Endothelial cell of umbilical vein (primary cell): ENCODE data around the gene ARSK. TPM values are rescaled to one million over a fixed set of nuclear protein-coding genes. Genes with fewer than 3 reads are reported as not detected.
A peak's percentile ranks its signal among the peaks of the same experiment; 100 is the strongest.

Experiments
- BruUV-seq: library from RNA; stranded (reverse); fragments of 400-500 nt; replicated peaks from 2 replicates; lab custom pipeline; 2021; lab: Mats Ljungman, UMichigan
- CTCF ChIA-PET: fragments of 300-600, 350-600 bp; sonication (Branson Sonifier 250); formaldehyde crosslinking; loops from one replicate; lab custom pipeline; 2021; ENCODE audit warnings: antibody characterized with exemption, inconsistent platforms; lab: Charles Lee
- POLR2A ChIA-PET: fragments of 300-600, 350-600 bp; sonication (Branson Sonifier 250); formaldehyde crosslinking; loops from one replicate; lab custom pipeline; 2021; ENCODE audit warnings: antibody characterized with exemption, inconsistent platforms; lab: Charles Lee
- DNase-seq: peaks from one replicate; pipeline ENCODE4 v3.0.0-alpha.2; 2011; ENCODE audit warnings: low read depth, low spot score
- FAIRE-seq: peaks from 2 replicates; lab custom pipeline; 2011; peaks lifted over from hg19 to GRCh38; lab: Jason Lieb, UNC
- H2AFZ ChIP-seq: 2 replicates; pipeline ENCODE4 v1.6.0; 2012; ENCODE audit warnings: low read depth, low read length, control low read depth, inconsistent platforms
- H3K27ac ChIP-seq: 2 replicates; pipeline ENCODE4 v1.5.1; 2011; ENCODE audit warnings: low read depth, mild to moderate bottlenecking, control low read depth, low read length, moderate library complexity; ENCODE audit not compliant: insufficient read depth
- H3K27me3 ChIP-seq, 2 experiments: 2 replicates each; pipeline versions ENCODE4 v1.6.0 to v1.6.1; 2011; ENCODE audit warnings: low read length in 2 of 2, mixed read lengths in 1 of 2; ENCODE audit not compliant: control insufficient read depth in 2 of 2, insufficient read depth in 2 of 2
- H3K36me3 ChIP-seq, 2 experiments: 2 replicates in 1 of 2; 3 replicates in 1 of 2; pipeline ENCODE4 v1.5.1; 2011; ENCODE audit warnings: low read length in 2 of 2, mild to moderate bottlenecking in 1 of 2, moderate library complexity in 1 of 2; ENCODE audit not compliant: control insufficient read depth in 2 of 2, insufficient read depth in 2 of 2; ENCODE audit errors: extremely low read depth in 1 of 2
- H3K4me1 ChIP-seq: 3 replicates; pipeline ENCODE4 v1.5.1; 2011; ENCODE audit warnings: mild to moderate bottlenecking, low read length; ENCODE audit not compliant: control insufficient read depth, insufficient read depth; ENCODE audit errors: extremely low read depth
- H3K4me2 ChIP-seq: 2 replicates; pipeline ENCODE4 v1.6.1; 2011; ENCODE audit warnings: low read length, control low read depth, mixed read lengths; ENCODE audit not compliant: insufficient read depth
- H3K4me3 ChIP-seq, 3 experiments: fragments of 200-600 bp in 1 of 3; sonication (generic), shearing (Covaris generic) in 1 of 3; replicated peaks in 1 of 3; 2 replicates each; pipeline ENCODE4 v1.5.1; 2011 to 2016; ENCODE audit warnings: control low read depth in 3 of 3, low read length in 3 of 3, mild to moderate bottlenecking in 2 of 3, inconsistent platforms in 1 of 3, low read depth in 1 of 3, moderate library complexity in 1 of 3; ENCODE audit not compliant: insufficient read depth in 1 of 3
- H3K79me2 ChIP-seq: 2 replicates; pipeline ENCODE4 v1.6.0; 2012; ENCODE audit warnings: low read length, inconsistent platforms; ENCODE audit not compliant: control insufficient read depth, insufficient read depth
- H3K9ac ChIP-seq: replicated peaks from 2 replicates; pipeline ENCODE3; 2011; ENCODE audit warnings: low read length, control low read depth; ENCODE audit not compliant: insufficient read depth; ENCODE audit errors: extremely low read depth
- H3K9me1 ChIP-seq: replicated peaks from 3 replicates; pipeline ENCODE4 v1.6.0; 2011; ENCODE audit warnings: mild to moderate bottlenecking, low read length; ENCODE audit not compliant: control insufficient read depth, insufficient read depth; ENCODE audit errors: extremely low read depth
- H3K9me3 ChIP-seq: replicated peaks from 2 replicates; pipeline ENCODE4 v1.5.1; 2012; ENCODE audit warnings: low read length, inconsistent platforms; ENCODE audit not compliant: control insufficient read depth, insufficient read depth
- H4K20me1 ChIP-seq: replicated peaks from 2 replicates; pipeline ENCODE3; 2011; ENCODE audit warnings: mild to moderate bottlenecking, low read length; ENCODE audit not compliant: control insufficient read depth, insufficient read depth; ENCODE audit errors: extremely low read depth
- EZH2 ChIP-seq: IDR thresholded peaks from 2 replicates; pipeline ENCODE4 v1.6.1; 2012; ENCODE audit warnings: borderline replicate concordance, low read depth, mild to moderate bottlenecking, moderate library complexity, low read length, inconsistent platforms; ENCODE audit not compliant: severe bottlenecking
- FOS ChIP-seq: IDR thresholded peaks from 2 replicates; pipeline ENCODE4 v1.6.1; 2011; ENCODE audit warnings: mild to moderate bottlenecking, low read length, moderate library complexity, borderline replicate concordance; ENCODE audit not compliant: insufficient read depth
- GATA2 ChIP-seq: IDR thresholded peaks from 2 replicates; pipeline ENCODE4 v1.7.0; 2011; ENCODE audit warnings: low read depth, mild to moderate bottlenecking, moderate library complexity, mixed read lengths, low read length; ENCODE audit not compliant: insufficient read length, insufficient read depth
- JUN ChIP-seq: IDR thresholded peaks from 2 replicates; pipeline ENCODE4 v1.6.1; 2011; ENCODE audit warnings: borderline replicate concordance, low read depth; ENCODE audit not compliant: insufficient read length, insufficient read depth
- dilution Hi-C: fragments of 300-500 bp; cut with MboI; formaldehyde crosslinking; loops from one replicate; pipeline ENCODE4 v1.15.0; 2019; ENCODE audit warnings: low sequenced_read_pairs; ENCODE audit not compliant: extremely low pct_ligation_motif_present
- intact Hi-C: fragments of 100-400 bp; cut with micrococcal nuclease; formaldehyde crosslinking; loops from one replicate; pipeline ENCODE4 v1.10.0; 2022
- polyA plus RNA-seq, 4 experiments: library from polyadenylated mRNA; depleted of rRNA in 3 of 4; stranded (reverse) in 3 of 4; unstranded in 1 of 4; fragments of >200 nt; gene quantifications; 2 replicates each; pipeline versions ENCODE4 v1.2.1 to v1.2.3, GENCODE V29; 2011 to 2012; ENCODE audit warnings: missing spikeins in 1 of 4
- total RNA-seq: library from RNA; stranded (reverse); gene quantifications from 2 replicates; pipeline ENCODE4 v1.2.3, GENCODE V29; 2021

The ARSK gene
- total and polyA plus RNA-seq, 2 donors (not counting 3 experiments of a cell fraction or from before 2014, with no cell fraction given), result 3.7 to 4.9 TPM

DNA sequence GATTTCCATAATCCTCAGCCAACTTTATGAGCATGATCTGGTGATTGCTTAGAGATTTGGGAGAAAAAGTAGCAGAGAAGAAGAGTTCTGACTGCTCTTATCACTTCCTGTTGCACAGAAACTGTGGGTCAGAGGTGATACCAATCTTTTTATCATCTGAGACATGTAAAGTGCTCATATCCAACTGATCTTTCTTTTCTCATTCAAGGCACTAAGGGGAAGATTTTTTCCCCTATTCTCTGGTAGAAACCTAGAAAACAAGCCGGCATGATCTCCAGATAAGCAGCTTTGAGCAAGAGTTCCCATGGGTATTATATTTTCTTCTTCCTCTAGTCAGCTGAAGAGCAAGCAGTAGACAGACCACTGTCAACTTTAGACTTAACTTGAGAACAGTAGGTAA, 36.0 kb downstream of the ARSK start:
- no peak overlapping the region for H3K4me3 ChIP-seq
- H3K9me1 ChIP-seq, result no peaks in the 10 kb centered on the region
- peaks cover 19% of the 10 kb centered on the region for H3K4me1 ChIP-seq
- ChIA-PET CTCF (no interaction called here), POLR2A (no interaction called here)
- DNase-seq (no peak), FAIRE-seq (no peak)
- TF ChIP-seq GATA2 (peak; percentile 65), FOS (no peak)
- H3K27me3 ChIP-seq, result no peaks in the 10 kb centered on the region
- H2AFZ ChIP-seq, result no peak overlapping the region
- no peaks in the 10 kb centered on the region for H3K36me3 ChIP-seq
- BruUV-seq, result no TSS peak
- H3K27ac ChIP-seq, result peak overlapping the region; percentile 58
- intact Hi-C loops, result no loop called here
- dilution Hi-C loops, result no loop called here
- no peaks in the 10 kb centered on the region for H3K9me3 ChIP-seq
- H3K79me2 ChIP-seq, result no peaks in the 10 kb centered on the region
- H3K4me2 ChIP-seq, result no peak overlapping the region
- no peaks in the 10 kb centered on the region for H4K20me1 ChIP-seq
- H3K9ac ChIP-seq, result no peak overlapping the region

DNA sequence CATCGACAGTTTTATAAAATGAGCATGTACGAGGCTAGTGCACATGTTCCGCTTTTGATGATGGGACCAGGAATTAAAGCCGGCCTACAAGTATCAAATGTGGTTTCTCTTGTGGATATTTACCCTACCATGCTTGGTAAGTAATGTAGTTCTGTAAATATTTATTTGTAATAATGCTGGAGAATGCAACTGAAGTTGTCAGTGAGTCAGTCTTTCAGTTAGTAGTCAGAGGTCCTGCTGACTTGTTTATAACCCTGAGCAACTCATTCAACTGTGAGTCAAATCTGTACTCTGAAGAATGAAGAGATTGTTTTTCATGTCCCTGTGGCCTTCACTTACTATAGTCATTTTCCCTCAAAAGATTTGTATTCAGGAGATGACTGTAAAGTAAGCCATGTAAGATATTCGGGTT, 36.6 kb downstream of the ARSK start:
- Histone ChIP-seq H3K4me2 (peak overlapping the region; percentile 1), H3K36me3 (no peaks in the 10 kb centered on the region), H3K9ac (no peak overlapping the region), H2AFZ (no peak overlapping the region), H3K27me3 (no peaks in the 10 kb centered on the region), H4K20me1 (no peaks in the 10 kb centered on the region), H3K4me1 (peaks cover 19% of the 10 kb centered on the region), H3K4me3 (no peak overlapping the region), H3K9me1 (no peaks in the 10 kb centered on the region), H3K79me2 (no peaks in the 10 kb centered on the region), H3K9me3 (no peaks in the 10 kb centered on the region), H3K27ac (peak overlapping the region; percentile 58)
- dilution Hi-C loops (no loop called here), intact Hi-C loops (no loop called here)
- no TSS peak for BruUV-seq
- FAIRE-seq (peak; percentile 55), DNase-seq (peak; percentile 69)
- ChIA-PET CTCF (no interaction called here), POLR2A (no interaction called here)
- TF ChIP-seq JUN, result peak; percentile 47
- TF ChIP-seq EZH2, result no peak
- TF ChIP-seq FOS, result peak; percentile 83
